Panc1 (cell line): ENCODE data around the gene SH3BP5. TPM values are rescaled to one million over a fixed set of nuclear protein-coding genes. Genes with fewer than 3 reads are reported as not detected.

Experiments
- ATAC-seq: fragments of 200-7000 bp; cut with Tn5 transposase; 2 replicates; pipeline ENCODE4 v1.9.1; 2020; ENCODE audit warnings: mild to moderate bottlenecking, moderate library complexity
- BruUV-seq: library from RNA; stranded (reverse); fragments of 400-500 nt; replicated peaks from 2 replicates; lab custom pipeline; 2021; lab: Mats Ljungman, UMichigan
- CTCF ChIA-PET: fragments of 300-600 bp; sonication (Branson Sonifier 250); formaldehyde crosslinking; loops from one replicate; lab custom pipeline; 2022; ENCODE audit warnings: antibody characterized with exemption; lab: Charles Lee
- POLR2A ChIA-PET: fragments of 300-600 bp; sonication (Branson Sonifier 250); formaldehyde crosslinking; loops from one replicate; lab custom pipeline; 2022; ENCODE audit warnings: antibody characterized with exemption; lab: Charles Lee
- DNase-seq: peaks from one replicate; pipeline ENCODE4 v3.0.0-alpha.2; 2010; ENCODE audit warnings: low read depth, low spot score
- H3K27ac ChIP-seq: 2 replicates; pipeline ENCODE4 v1.5.1; 2011; ENCODE audit warnings: mild to moderate bottlenecking, low read length, inconsistent platforms
- H3K27me3 ChIP-seq: fragments of 200-500 bp; sonication (Bioruptor generic); 2 replicates; pipeline ENCODE4 v1.6.0; 2014; ENCODE audit warnings: low read length, inconsistent platforms; ENCODE audit not compliant: control insufficient read depth, insufficient read depth
- H3K36me3 ChIP-seq: fragments of 200-500 bp; sonication (Bioruptor generic); 2 replicates; pipeline ENCODE4 v1.5.1; 2014; ENCODE audit warnings: inconsistent platforms, mild to moderate bottlenecking, low read length, moderate library complexity; ENCODE audit not compliant: control insufficient read depth, insufficient read depth
- H3K4me1 ChIP-seq: 2 replicates; pipeline ENCODE4 v1.5.1; 2011; ENCODE audit warnings: inconsistent platforms, mild to moderate bottlenecking, low read length, moderate library complexity; ENCODE audit not compliant: control insufficient read depth, insufficient read depth
- H3K4me3 ChIP-seq, 2 experiments: 2 replicates each; pipeline ENCODE4 v1.5.1; 2011 to 2012; ENCODE audit warnings: low read depth in 2 of 2, low read length in 2 of 2, mild to moderate bottlenecking in 2 of 2, inconsistent platforms in 1 of 2, moderate library complexity in 1 of 2
- H3K9me3 ChIP-seq: fragments of 200-500 bp; sonication (Bioruptor generic); 2 replicates; pipeline ENCODE4 v1.5.1; 2014; ENCODE audit warnings: low read depth, mild to moderate bottlenecking, inconsistent platforms, low read length, moderate library complexity; ENCODE audit not compliant: control insufficient read depth, insufficient read depth
- POLR2AphosphoS5 ChIP-seq: IDR thresholded peaks from 2 replicates; pipeline ENCODE4 v1.6.1; 2012; ENCODE audit warnings: mild to moderate bottlenecking, low read depth, low read length, moderate library complexity
- REST ChIP-seq, 2 experiments: IDR thresholded peaks; 2 replicates each; pipeline ENCODE4 v1.6.1; 2011 to 2012; ENCODE audit warnings: low read depth in 2 of 2, control low read depth in 1 of 2, low read length in 1 of 2, mild to moderate bottlenecking in 1 of 2, moderate library complexity in 1 of 2; ENCODE audit not compliant: insufficient read depth in 1 of 2
- SIN3A ChIP-seq: IDR thresholded peaks from 2 replicates; pipeline ENCODE4 v1.6.1; 2012; ENCODE audit warnings: low read depth, mild to moderate bottlenecking, low read length, moderate library complexity, borderline replicate concordance; ENCODE audit not compliant: insufficient read depth
- TCF7L2 ChIP-seq: IDR thresholded peaks from 2 replicates; pipeline ENCODE4 v1.6.1; 2011; ENCODE audit warnings: mild to moderate bottlenecking, low read depth, low read length, inconsistent platforms
- in situ Hi-C: cut with HindIII; loops from 2 replicates; pipeline ENCODE4 v1.10.0; 2016; ENCODE audit warnings: low sequenced_read_pairs, low pct_unique_long_range_greater_than_20kb
- intact Hi-C: fragments of 100-400 bp; cut with micrococcal nuclease; formaldehyde crosslinking; loops from one replicate; pipeline ENCODE4 v1.10.0; 2022; ENCODE audit not compliant: unreplicated experiment
- total RNA-seq: library from RNA; stranded (reverse); gene quantifications from one replicate; pipeline ENCODE4 v1.2.1, GENCODE V29; 2021; ENCODE audit not compliant: unreplicated experiment
- TF ChIP-seq, protein P1 (sequence below): fragments of 450-650 bp; IDR thresholded peaks from 2 replicates; pipeline ENCODE4 v1.5.1; 2017; ENCODE audit warnings: mild to moderate bottlenecking

The SH3BP5 gene
- total RNA-seq, 1 experiment from 2014 or later, result 12.0 TPM

DNA sequence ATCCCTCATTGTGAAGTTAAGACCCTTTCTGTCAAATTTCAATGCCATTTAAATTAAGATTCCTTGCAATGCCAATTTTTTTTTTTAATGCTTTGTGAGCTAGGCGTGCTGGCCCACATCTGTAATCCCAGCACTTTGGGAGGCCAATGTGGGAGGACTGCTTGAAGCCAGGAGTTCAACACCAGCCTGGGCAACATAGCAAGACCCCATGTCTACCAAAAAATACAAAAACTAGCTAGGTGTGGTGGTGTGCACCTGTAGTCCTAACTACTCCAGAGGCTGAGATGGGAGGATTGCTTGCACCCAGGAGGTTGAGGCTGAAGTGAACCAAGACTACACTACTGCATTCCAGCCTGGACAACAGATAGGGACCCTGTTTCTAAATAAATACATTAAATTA, 5.6 kb upstream of the SH3BP5 start:
- ChIA-PET POLR2A (no interaction called here), CTCF (no interaction called here)
- Histone ChIP-seq H3K27ac (no peak overlapping the region), H3K4me3 (no peak overlapping the region), H3K9me3 (no peaks in the 10 kb centered on the region), H3K4me1 (no peaks in the 10 kb centered on the region; the same call in none of the 2 replicates), H3K36me3 (no peaks in the 10 kb centered on the region), H3K27me3 (no peaks in the 10 kb centered on the region)
- in situ Hi-C loops, result no loop called here
- intact Hi-C loops, result no loop called here
- BruUV-seq, result no TSS peak
- no peak for TF ChIP-seq REST (IDR thresholded peaks at IDR 0.05; ENCODE audit: insufficient read depth in 1 of 2, low read depth in 2 of 2, low read length in 1 of 2)
- TF ChIP-seq SIN3A, result no peak
- no peak for TF ChIP-seq TCF7L2
- TF ChIP-seq POLR2AphosphoS5, result no peak
- TF ChIP-seq, protein P1, sequence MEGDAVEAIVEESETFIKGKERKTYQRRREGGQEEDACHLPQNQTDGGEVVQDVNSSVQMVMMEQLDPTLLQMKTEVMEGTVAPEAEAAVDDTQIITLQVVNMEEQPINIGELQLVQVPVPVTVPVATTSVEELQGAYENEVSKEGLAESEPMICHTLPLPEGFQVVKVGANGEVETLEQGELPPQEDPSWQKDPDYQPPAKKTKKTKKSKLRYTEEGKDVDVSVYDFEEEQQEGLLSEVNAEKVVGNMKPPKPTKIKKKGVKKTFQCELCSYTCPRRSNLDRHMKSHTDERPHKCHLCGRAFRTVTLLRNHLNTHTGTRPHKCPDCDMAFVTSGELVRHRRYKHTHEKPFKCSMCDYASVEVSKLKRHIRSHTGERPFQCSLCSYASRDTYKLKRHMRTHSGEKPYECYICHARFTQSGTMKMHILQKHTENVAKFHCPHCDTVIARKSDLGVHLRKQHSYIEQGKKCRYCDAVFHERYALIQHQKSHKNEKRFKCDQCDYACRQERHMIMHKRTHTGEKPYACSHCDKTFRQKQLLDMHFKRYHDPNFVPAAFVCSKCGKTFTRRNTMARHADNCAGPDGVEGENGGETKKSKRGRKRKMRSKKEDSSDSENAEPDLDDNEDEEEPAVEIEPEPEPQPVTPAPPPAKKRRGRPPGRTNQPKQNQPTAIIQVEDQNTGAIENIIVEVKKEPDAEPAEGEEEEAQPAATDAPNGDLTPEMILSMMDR, result no peak
- no peak for DNase-seq
- ATAC-seq, result no peak

- Histone ChIP-seq H3K27ac (no peak overlapping the region), H3K27me3 (no peaks in the 10 kb centered on the region), H3K4me3 (no peak overlapping the region), H3K4me1 (peaks cover 3% of the 10 kb centered on the region), H3K9me3 (no peaks in the 10 kb centered on the region), H3K36me3 (no peaks in the 10 kb centered on the region)
- ATAC-seq (no peak), DNase-seq (no peak)
- no TSS peak for BruUV-seq
- intact Hi-C loops (no loop called here), in situ Hi-C loops (no loop called here)
- ChIA-PET CTCF (interaction anchor here (0.5 kb wide), 1 partner anchor 397 kb away, joined by 6 read pairs; no protein-coding TSS in a partner anchor), POLR2A (interaction anchor here (0.6 kb wide), 1 partner anchor 73 kb away, joined by 3 read pairs; no protein-coding TSS in a partner anchor)
- no peak for TF ChIP-seq TCF7L2
- TF ChIP-seq REST (IDR thresholded peaks at IDR 0.05; ENCODE audit: insufficient read depth in 1 of 2, low read depth in 2 of 2, low read length in 1 of 2), result no peak
- TF ChIP-seq, protein P1, result no peak
- TF ChIP-seq POLR2AphosphoS5, result no peak
- no peak for TF ChIP-seq SIN3A
Observed at GRCh38 chr3:15336057-15336456, 3.7 kb upstream of the SH3BP5 start.
